Fibroblast of lung (primary cell): Measurements from ENCODE around the gene C13orf42. TPM values are rescaled to one million over a fixed set of nuclear protein-coding genes. Genes with fewer than 3 reads are reported as not detected.
A peak's percentile ranks its signal among the peaks of the same experiment; 100 is the strongest.

Experiments
- DNase-seq, 2 donors: peaks; one replicate each; pipeline versions ENCODE4 v3.0.0 to v3.0.0-alpha.2; 2010; ENCODE audit warnings: low read depth in 2 of 2
- H2AFZ ChIP-seq: 2 replicates; pipeline ENCODE4 v1.5.1; 2012; ENCODE audit warnings: low read length, control low read depth, inconsistent platforms
- H3K27ac ChIP-seq: 2 replicates; pipeline ENCODE4 v1.5.1; 2011; ENCODE audit warnings: low read length, control low read depth; ENCODE audit not compliant: insufficient read depth
- H3K27me3 ChIP-seq: 2 replicates; pipeline ENCODE4 v1.5.1; 2011; ENCODE audit warnings: mild to moderate bottlenecking, low read length; ENCODE audit not compliant: control insufficient read depth, insufficient read depth
- H3K36me3 ChIP-seq: 2 replicates; pipeline ENCODE4 v1.5.1; 2011; ENCODE audit warnings: low read length; ENCODE audit not compliant: control insufficient read depth, insufficient read depth
- H3K4me1 ChIP-seq: 2 replicates; pipeline ENCODE4 v1.5.1; 2011; ENCODE audit warnings: low read length; ENCODE audit not compliant: control insufficient read depth, insufficient read depth; ENCODE audit errors: extremely low read depth
- H3K4me2 ChIP-seq: 2 replicates; pipeline ENCODE4 v1.5.1; 2011; ENCODE audit warnings: low read length, control low read depth; ENCODE audit not compliant: insufficient read depth; ENCODE audit errors: extremely low read depth
- H3K4me3 ChIP-seq, 4 experiments: fragments of 200-600 bp in 1 of 4; sonication (generic) in 1 of 4; replicated peaks in 1 of 4; 2 replicates each; pipeline ENCODE4 v1.5.1; 2011 to 2016; ENCODE audit warnings: low read length in 4 of 4, low read depth in 3 of 4, mild to moderate bottlenecking in 3 of 4, control low read depth in 2 of 4, inconsistent platforms in 1 of 4, mixed read lengths in 1 of 4; ENCODE audit not compliant: insufficient read depth in 1 of 4; ENCODE audit errors: control extremely low read depth in 1 of 4
- H3K79me2 ChIP-seq: 2 replicates; pipeline ENCODE4 v1.5.1; 2012; ENCODE audit warnings: mild to moderate bottlenecking, low read length, inconsistent platforms; ENCODE audit not compliant: control insufficient read depth, insufficient read depth
- H3K9ac ChIP-seq: 2 replicates; pipeline ENCODE4 v1.5.1; 2011; ENCODE audit warnings: mild to moderate bottlenecking, low read length, control low read depth; ENCODE audit not compliant: insufficient read depth
- H3K9me3 ChIP-seq: 2 replicates; pipeline ENCODE4 v1.5.1; 2012; ENCODE audit warnings: low read depth, low read length; ENCODE audit not compliant: control insufficient read depth, insufficient read depth
- H4K20me1 ChIP-seq: 2 replicates; pipeline ENCODE4 v1.5.1; 2011; ENCODE audit warnings: low read length; ENCODE audit not compliant: control insufficient read depth, insufficient read depth; ENCODE audit errors: extremely low read depth
- CTCF ChIP-seq, 2 donors: IDR thresholded peaks in 1 of 2; conservative IDR thresholded peaks in 1 of 2; 1 replicate in 1 of 2; 2 replicates in 1 of 2; pipeline ENCODE4 v1.5.1; 2011 to 2012; ENCODE audit warnings: low read length in 2 of 2, control low read depth in 1 of 2, inconsistent platforms in 1 of 2, low read depth in 1 of 2, mild to moderate bottlenecking in 1 of 2
- EZH2 ChIP-seq: IDR thresholded peaks from 2 replicates; pipeline ENCODE4 v1.5.1; 2012; ENCODE audit warnings: low read length, control low read depth, mild to moderate bottlenecking; ENCODE audit errors: missing control alignments
- polyA plus RNA-seq, 2 donors: library from polyadenylated mRNA; depleted of rRNA in 1 of 2; stranded (reverse) in 1 of 2; unstranded in 1 of 2; fragments of >200 nt; gene quantifications; 2 replicates each; pipeline ENCODE4 v1.2.1, GENCODE V29; 2011 to 2012; ENCODE audit warnings: missing spikeins in 1 of 2
- total RNA-seq: library from RNA; depleted of rRNA; stranded (reverse); fragments of >200 nt; gene quantifications from 2 replicates; pipeline ENCODE4 v1.2.1, GENCODE V29; 2014

The C13orf42 gene
- total and polyA plus RNA-seq, 2 donors (not counting 1 experiment from before 2014, with no cell fraction given), result not detected

GRCh38 chr13:51154029-51154555 lies 43.0 kb upstream of the C13orf42 start:
- Histone ChIP-seq H3K27ac (no peak overlapping the region), H3K4me2 (peak overlapping the region; percentile 15), H4K20me1 (no peaks in the 10 kb centered on the region), H3K4me3 (no peak overlapping the region), H3K9ac (no peak overlapping the region), H3K27me3 (peaks cover 2% of the 10 kb centered on the region), H2AFZ (peak overlapping the region; percentile 19), H3K9me3 (no peaks in the 10 kb centered on the region), H3K79me2 (no peaks in the 10 kb centered on the region), H3K4me1 (no peaks in the 10 kb centered on the region), H3K36me3 (no peaks in the 10 kb centered on the region)
- no peak for TF ChIP-seq EZH2
- peak; percentile 27 to 73 for DNase-seq

GRCh38 chr13:51153527-51153926 lies 42.5 kb upstream of the C13orf42 start:
- no peaks in the 10 kb centered on the region for H3K4me1 ChIP-seq

GRCh38 chr13:51152701-51153100 lies 41.6 kb upstream of the C13orf42 start:
- peaks cover 2% of the 10 kb centered on the region for H3K27me3 ChIP-seq
- H4K20me1 ChIP-seq, result no peaks in the 10 kb centered on the region
- no peak overlapping the region for H3K4me2 ChIP-seq
- no peaks in the 10 kb centered on the region for H3K79me2 ChIP-seq
- DNase-seq, result peak in 1 of 2 donors; percentile 8
- no peak overlapping the region for H3K9ac ChIP-seq
- no peak overlapping the region for H3K27ac ChIP-seq
- no peak overlapping the region for H3K4me3 ChIP-seq
- TF ChIP-seq CTCF (conservative IDR thresholded peaks at IDR 0.05 in 1 of 2, IDR thresholded peaks at IDR 0.05 in 1 of 2; ENCODE audit: low read depth in 1 of 2, low read length in 2 of 2) (no peak), EZH2 (no peak)
- H2AFZ ChIP-seq, result no peak overlapping the region
- no peaks in the 10 kb centered on the region for H3K9me3 ChIP-seq
- no peaks in the 10 kb centered on the region for H3K4me1 ChIP-seq
- H3K36me3 ChIP-seq, result no peaks in the 10 kb centered on the region

More at GRCh38 chr13:51153527-51153926, 42.5 kb upstream of the C13orf42 start:
- Histone ChIP-seq H3K9me3 (no peaks in the 10 kb centered on the region), H3K4me3 (no peak overlapping the region), H3K27me3 (peaks cover 2% of the 10 kb centered on the region), H4K20me1 (no peaks in the 10 kb centered on the region), H3K9ac (no peak overlapping the region), H3K36me3 (no peaks in the 10 kb centered on the region), H3K27ac (no peak overlapping the region), H3K79me2 (no peaks in the 10 kb centered on the region), H3K4me2 (no peak overlapping the region), H2AFZ (no peak overlapping the region)
- no peak for TF ChIP-seq EZH2
- no peak for TF ChIP-seq CTCF (conservative IDR thresholded peaks at IDR 0.05 in 1 of 2, IDR thresholded peaks at IDR 0.05 in 1 of 2; ENCODE audit: low read depth in 1 of 2, low read length in 2 of 2)
- DNase-seq, result peak in 1 of 2 donors; percentile 13
